Nephron (organoid): Measurements from ENCODE around the gene LEFTY1.

Experiments
- H3K27ac Mint-ChIP-seq, 3 experiments: 2 replicates each; pipeline ENCODE4 v1.8.0; 2020; ENCODE audit warnings: mixed read lengths in 3 of 3, mild to moderate bottlenecking in 2 of 3, moderate library complexity in 1 of 3
- H3K27me3 Mint-ChIP-seq: 2 replicates; pipeline ENCODE4 v1.8.0; 2021; ENCODE audit warnings: low read depth, mild to moderate bottlenecking, moderate library complexity, mixed read lengths
- H3K36me3 Mint-ChIP-seq: 2 replicates; pipeline ENCODE4 v1.8.0; 2020; ENCODE audit warnings: low read depth, mixed read lengths
- H3K4me1 Mint-ChIP-seq: 2 replicates; pipeline ENCODE4 v1.8.0; 2020; ENCODE audit warnings: mixed read lengths
- H3K4me3 Mint-ChIP-seq, 3 experiments: 2 replicates each; pipeline ENCODE4 v1.8.0; 2020; ENCODE audit warnings: mild to moderate bottlenecking in 3 of 3, mixed read lengths in 3 of 3, moderate library complexity in 2 of 3
- H3K9me3 Mint-ChIP-seq: 2 replicates; pipeline ENCODE4 v1.8.0; 2020; ENCODE audit warnings: mixed read lengths
- TF ChIP-seq, protein P1 (sequence below), 3 experiments: fragments of 200-600 bp; sonication (generic); IDR thresholded peaks; one replicate each; pipeline ENCODE4 v1.5.0; 2021; ENCODE audit warnings: antibody characterized with exemption in 3 of 3; ENCODE audit not compliant: unreplicated experiment in 3 of 3

Gene LEFTY1

DNA sequence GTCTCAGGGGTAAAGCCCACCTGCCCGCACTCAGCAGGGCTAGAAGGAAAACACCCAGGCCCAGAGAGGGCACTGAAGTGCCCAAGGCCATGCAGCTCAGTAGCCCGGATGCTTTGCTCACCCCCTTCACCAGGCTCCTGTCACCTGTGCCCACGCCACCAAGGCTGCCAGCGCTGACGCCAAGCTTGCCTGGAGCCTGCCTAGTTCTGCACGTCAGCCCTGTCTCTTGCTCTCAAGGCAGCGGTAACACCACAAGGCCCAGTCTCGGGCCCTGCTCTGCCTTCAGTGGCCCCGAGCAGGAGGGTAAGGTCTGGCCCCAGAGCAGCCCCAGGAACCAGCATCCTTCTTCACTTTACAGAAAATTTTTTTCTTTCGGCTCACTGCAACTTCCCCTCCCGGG lies 14.5 kb downstream of the LEFTY1 start:
- H3K4me1 Mint-ChIP-seq: peaks cover 40% of the 10 kb centered on the region
- no peaks in the 10 kb centered on the region for H3K9me3 Mint-ChIP-seq

DNA sequence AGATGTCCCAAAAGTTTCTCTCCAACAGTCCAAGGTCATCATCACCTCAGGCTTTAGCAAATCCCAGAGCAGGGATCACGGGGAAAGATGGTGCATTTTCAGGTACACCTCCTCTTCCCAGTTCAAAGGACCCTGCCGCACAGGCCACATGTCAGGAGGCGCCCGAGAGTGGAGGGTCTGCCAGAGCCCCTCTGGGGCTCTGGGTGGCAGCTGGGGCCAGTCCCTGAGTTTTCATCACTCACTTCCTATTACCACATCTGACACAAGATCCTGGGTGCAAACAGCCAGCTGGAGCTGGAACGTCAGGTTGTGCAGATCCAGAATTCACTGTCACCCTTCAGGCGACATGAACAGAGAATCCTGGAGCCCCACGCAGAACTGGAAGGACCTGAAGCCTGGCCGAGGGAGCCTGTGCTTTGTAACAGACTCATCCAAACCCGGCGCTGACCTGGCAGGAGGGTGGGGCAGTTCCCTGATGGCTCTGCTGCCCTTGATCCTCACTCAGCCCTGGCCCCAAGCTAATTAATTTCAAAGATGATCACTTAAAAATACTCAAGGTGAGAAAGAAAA lies 15.6 kb downstream of the LEFTY1 start:
- TF ChIP-seq, protein P1, sequence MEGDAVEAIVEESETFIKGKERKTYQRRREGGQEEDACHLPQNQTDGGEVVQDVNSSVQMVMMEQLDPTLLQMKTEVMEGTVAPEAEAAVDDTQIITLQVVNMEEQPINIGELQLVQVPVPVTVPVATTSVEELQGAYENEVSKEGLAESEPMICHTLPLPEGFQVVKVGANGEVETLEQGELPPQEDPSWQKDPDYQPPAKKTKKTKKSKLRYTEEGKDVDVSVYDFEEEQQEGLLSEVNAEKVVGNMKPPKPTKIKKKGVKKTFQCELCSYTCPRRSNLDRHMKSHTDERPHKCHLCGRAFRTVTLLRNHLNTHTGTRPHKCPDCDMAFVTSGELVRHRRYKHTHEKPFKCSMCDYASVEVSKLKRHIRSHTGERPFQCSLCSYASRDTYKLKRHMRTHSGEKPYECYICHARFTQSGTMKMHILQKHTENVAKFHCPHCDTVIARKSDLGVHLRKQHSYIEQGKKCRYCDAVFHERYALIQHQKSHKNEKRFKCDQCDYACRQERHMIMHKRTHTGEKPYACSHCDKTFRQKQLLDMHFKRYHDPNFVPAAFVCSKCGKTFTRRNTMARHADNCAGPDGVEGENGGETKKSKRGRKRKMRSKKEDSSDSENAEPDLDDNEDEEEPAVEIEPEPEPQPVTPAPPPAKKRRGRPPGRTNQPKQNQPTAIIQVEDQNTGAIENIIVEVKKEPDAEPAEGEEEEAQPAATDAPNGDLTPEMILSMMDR (IDR thresholded peaks at IDR 0.05; ENCODE audit: unreplicated experiment in 3 of 3): no peak
- Mint-ChIP-seq H3K4me3 (no peak overlapping the region), H3K4me1 (peaks cover 37% of the 10 kb centered on the region), H3K27me3 (peaks cover 5% of the 10 kb centered on the region), H3K9me3 (no peaks in the 10 kb centered on the region), H3K36me3 (peaks cover 29% of the 10 kb centered on the region), H3K27ac (no peak overlapping the region)

More for the DNA sequence above, 14.5 kb downstream of the LEFTY1 start:
- TF ChIP-seq, protein P1 (IDR thresholded peaks at IDR 0.05; ENCODE audit: unreplicated experiment in 3 of 3): no peak
- Mint-ChIP-seq H3K4me3 (no peak overlapping the region), H3K27ac (no peak overlapping the region), H3K36me3 (peaks cover 25% of the 10 kb centered on the region), H3K27me3 (peaks cover 5% of the 10 kb centered on the region)

DNA sequence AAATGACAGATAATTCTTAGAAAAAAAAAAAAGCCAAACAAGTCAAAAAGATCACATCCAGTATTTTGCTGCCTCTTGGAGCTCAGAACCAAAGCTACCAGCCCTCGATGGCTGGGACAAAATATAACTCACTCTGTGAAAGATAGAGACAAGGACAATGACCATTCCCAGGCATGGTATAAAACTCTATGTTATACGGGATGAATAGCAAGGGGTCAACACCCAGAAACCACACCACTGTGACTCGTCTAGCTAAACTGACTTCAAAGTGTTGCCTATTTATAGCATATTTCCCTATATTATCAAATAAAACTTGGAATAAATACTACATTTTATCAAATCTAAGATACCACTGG lies 16.9 kb downstream of the LEFTY1 start:
- Mint-ChIP-seq H3K9me3 (no peaks in the 10 kb centered on the region), H3K4me3 (no peak overlapping the region), H3K27me3 (peaks cover 5% of the 10 kb centered on the region), H3K36me3 (peaks cover 37% of the 10 kb centered on the region), H3K4me1 (peaks cover 27% of the 10 kb centered on the region), H3K27ac (no peak overlapping the region)
- TF ChIP-seq, protein P1 (IDR thresholded peaks at IDR 0.05; ENCODE audit: unreplicated experiment in 3 of 3): no peak

DNA sequence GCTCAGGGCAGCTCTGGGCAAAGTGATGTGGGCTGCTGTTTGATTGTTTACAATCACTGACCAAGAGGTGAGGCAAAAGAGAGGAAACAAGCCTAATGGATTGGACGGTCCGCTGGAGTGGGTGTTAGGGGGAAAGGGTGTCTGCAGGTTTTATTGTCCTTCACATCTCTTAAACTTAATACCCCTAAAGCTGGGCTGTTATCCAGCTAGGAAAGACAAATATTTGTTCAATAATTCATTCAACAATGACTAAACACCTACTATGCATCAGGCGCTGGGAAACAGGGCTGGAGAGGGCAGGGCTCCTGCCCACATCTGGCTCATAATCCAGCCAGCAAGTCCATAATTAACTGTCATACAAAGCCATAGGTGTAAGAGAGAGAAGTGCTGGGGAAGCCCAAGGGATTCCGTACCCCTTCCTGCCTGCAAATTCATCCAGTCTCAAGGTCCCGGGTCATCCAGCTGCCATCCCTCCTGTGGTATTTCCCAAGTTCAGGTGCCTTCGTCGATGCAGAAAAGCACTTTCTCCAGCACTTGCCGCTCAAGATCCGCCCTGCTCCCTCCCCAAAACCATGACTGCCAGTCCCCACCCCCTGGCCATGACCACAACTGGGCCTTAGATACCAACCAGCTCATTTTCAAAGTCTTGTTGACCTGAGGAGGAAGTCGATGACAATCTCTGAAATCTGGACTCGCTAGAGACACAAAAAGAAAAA lies 17.4 kb downstream of the LEFTY1 start:
- peak overlapping the region in 2 of 3 experiments; percentile 15 to 28 for H3K27ac Mint-ChIP-seq
- H3K36me3 Mint-ChIP-seq: peaks cover 39% of the 10 kb centered on the region
- peaks cover 5% of the 10 kb centered on the region for H3K27me3 Mint-ChIP-seq
- no peaks in the 10 kb centered on the region for H3K9me3 Mint-ChIP-seq
- TF ChIP-seq, protein P1 (IDR thresholded peaks at IDR 0.05; ENCODE audit: unreplicated experiment in 3 of 3): no peak
- H3K4me1 Mint-ChIP-seq: peaks cover 28% of the 10 kb centered on the region
- H3K4me3 Mint-ChIP-seq: no peak overlapping the region

DNA sequence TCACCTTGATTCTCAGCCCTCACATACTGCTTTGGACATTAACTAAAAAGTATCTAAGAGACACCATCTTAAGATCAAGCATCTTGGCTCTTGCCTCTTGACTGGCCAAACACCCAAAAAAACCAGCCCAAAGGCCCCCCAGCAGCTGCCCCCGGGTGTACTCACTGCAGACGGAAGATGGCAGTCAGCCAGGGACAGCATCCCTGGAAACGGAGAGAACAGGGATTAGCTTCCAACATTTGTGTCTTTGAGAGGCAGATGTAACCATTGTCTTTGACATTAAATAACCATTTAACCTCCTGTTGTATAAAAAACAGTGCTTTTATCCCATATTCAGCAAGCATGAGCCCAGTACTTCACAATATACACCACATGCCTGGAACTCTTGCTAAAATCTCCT lies 18.0 kb downstream of the LEFTY1 start:
- Mint-ChIP-seq H3K36me3 (peaks cover 39% of the 10 kb centered on the region), H3K27ac (peak overlapping the region in 2 of 3 experiments; percentile 15 to 28), H3K9me3 (no peaks in the 10 kb centered on the region), H3K27me3 (peaks cover 5% of the 10 kb centered on the region), H3K4me3 (no peak overlapping the region), H3K4me1 (peaks cover 29% of the 10 kb centered on the region)
- TF ChIP-seq, protein P1 (IDR thresholded peaks at IDR 0.05; ENCODE audit: unreplicated experiment in 3 of 3): no peak
